NCI-H226 (cell line): ENCODE results near the gene APPL2.
"Not testable (repeated sequence)": the region's sequence is repeated elsewhere in the genome, so short reads cannot be mapped to it uniquely, and the experiment has no call there.

Experiments used
- DNase-seq: peaks from one replicate; pipeline ENCODE4 v3.0.0-alpha.2; 2015

The APPL2 gene

GRCh38 chr12:105183976-105184375, 52.0 kb downstream of the APPL2 start:
- not testable (repeated sequence) for DNase-seq

GRCh38 chr12:105183406-105183805, 52.6 kb downstream of the APPL2 start:
- DNase-seq: not testable (repeated sequence)

- DNase-seq: not testable (repeated sequence)
These were observed 56.9 kb downstream of the APPL2 start for GRCh38 chr12:105179114-105179513.

- no peak for DNase-seq
These were observed 58.8 kb downstream of the APPL2 start for GRCh38 chr12:105177208-105177607.

GRCh38 chr12:105175397-105175990, 60.5 kb downstream of the APPL2 start:
- no peak for DNase-seq

- DNase-seq: no peak
These were observed 64.1 kb downstream of the APPL2 start for GRCh38 chr12:105171691-105172436.

- DNase-seq: no peak
These were observed 65.8 kb downstream of the APPL2 start for GRCh38 chr12:105170139-105170538.

- no peak for DNase-seq
These were observed 68.0 kb downstream of the APPL2 start for GRCh38 chr12:105168006-105168405.

- no peak for DNase-seq
These were observed 68.6 kb downstream of the APPL2 start for GRCh38 chr12:105167346-105167745.

GRCh38 chr12:105166736-105167135, 69.2 kb downstream of the APPL2 start:
- no peak for DNase-seq

- peak; percentile 60 for DNase-seq
These were observed 71.9 kb downstream of the APPL2 start for GRCh38 chr12:105164068-105164467.

- DNase-seq: no peak
These were observed 73.8 kb downstream of the APPL2 start for GRCh38 chr12:105162174-105162573.

GRCh38 chr12:105158876-105159275, 77.1 kb downstream of the APPL2 start:
- no peak for DNase-seq

GRCh38 chr12:105157606-105158005, 78.4 kb downstream of the APPL2 start:
- DNase-seq: no peak

GRCh38 chr12:105156260-105156659, 79.7 kb downstream of the APPL2 start:
- DNase-seq: no peak

- DNase-seq: no peak
These were observed 93.7 kb downstream of the APPL2 start for GRCh38 chr12:105142259-105142658.

GRCh38 chr12:105141320-105141922, 94.6 kb downstream of the APPL2 start:
- DNase-seq: no peak

- DNase-seq: no peak
These were observed 97.7 kb downstream of the APPL2 start for GRCh38 chr12:105138248-105138647.
